HG03571 (cell line): Measurements from ENCODE around the gene SPG7.
"Not testable (repeated sequence)": the region's sequence is repeated elsewhere in the genome, so short reads cannot be mapped to it uniquely, and the experiment has no call there.

Experiments
- ATAC-seq: cut with Tn5 transposase; IDR thresholded peaks from one replicate; pipeline ENCODE4 v1.9.1; 2021; ENCODE audit not compliant: unreplicated experiment

Gene SPG7

GRCh38 chr16:89575247-89576152 lies 67.3 kb downstream of the SPG7 start, which contains the start of gene CPNE7:
CPNE7 (plus strand) TSS chr16:89575758; CDS start chr16:89575898, 140 bp downstream.
- no peak for ATAC-seq

GRCh38 chr16:89576153-89577054 lies 68.2 kb downstream of the SPG7 start:
- ATAC-seq, result no peak

GRCh38 chr16:89577055-89577759 lies 69.0 kb downstream of the SPG7 start:
- ATAC-seq, result no peak

- ATAC-seq, result no peak
Observed at GRCh38 chr16:89579351-89579750, 71.1 kb downstream of the SPG7 start.

- no peak for ATAC-seq
Observed at GRCh38 chr16:89581045-89581695, 73.0 kb downstream of the SPG7 start.

GRCh38 chr16:89581861-89582563 lies 73.8 kb downstream of the SPG7 start:
- no peak for ATAC-seq

GRCh38 chr16:89582614-89583196 lies 74.5 kb downstream of the SPG7 start:
- no peak for ATAC-seq

- ATAC-seq, result no peak
Observed at GRCh38 chr16:89583197-89583894, 75.1 kb downstream of the SPG7 start.

GRCh38 chr16:89583895-89584644 lies 75.9 kb downstream of the SPG7 start:
- ATAC-seq, result no peak

GRCh38 chr16:89584768-89585549 lies 76.8 kb downstream of the SPG7 start:
- ATAC-seq, result no peak

GRCh38 chr16:89586218-89586617 lies 78.0 kb downstream of the SPG7 start:
- no peak for ATAC-seq

GRCh38 chr16:89586853-89587252 lies 78.7 kb downstream of the SPG7 start:
- ATAC-seq, result no peak

GRCh38 chr16:89587676-89588075 lies 79.5 kb downstream of the SPG7 start:
- not testable (repeated sequence) for ATAC-seq

GRCh38 chr16:89588413-89589109 lies 80.4 kb downstream of the SPG7 start:
- ATAC-seq, result no peak

GRCh38 chr16:89589241-89589926 lies 81.2 kb downstream of the SPG7 start:
- ATAC-seq, result no peak

GRCh38 chr16:89593841-89594240 lies 85.6 kb downstream of the SPG7 start:
- ATAC-seq, result no peak
